Liver (tissue), 9 donors: ENCODE measurements around the gene CLMN. TPM values are rescaled to one million over a fixed set of nuclear protein-coding genes. Genes with fewer than 3 reads are reported as not detected.

Experiments used
- DNase-seq: peaks from one replicate; pipeline ENCODE4 v3.0.0-alpha.2; 2017; ENCODE audit warnings: low spot score
- H3K27ac ChIP-seq, 2 donors: one replicate each; pipeline ENCODE4 v1.7.0; 2013; ENCODE audit warnings: inconsistent platforms in 2 of 2, low read length in 2 of 2, control low read depth in 1 of 2, low read depth in 1 of 2, mild to moderate bottlenecking in 1 of 2
- H3K27me3 ChIP-seq, 4 donors: one replicate each; pipeline versions ENCODE4 v1.6.1 to v1.7.0; 2013; ENCODE audit warnings: low read length in 3 of 4, inconsistent platforms in 1 of 4, mild to moderate bottlenecking in 1 of 4, moderate library complexity in 1 of 4; ENCODE audit not compliant: control insufficient read depth in 4 of 4, insufficient read depth in 4 of 4
- H3K36me3 ChIP-seq, 4 donors: one replicate each; pipeline versions ENCODE4 v1.6.1 to v1.7.0; 2013; ENCODE audit warnings: low read length in 3 of 4, mild to moderate bottlenecking in 3 of 4, low read depth in 1 of 4, moderate library complexity in 1 of 4; ENCODE audit not compliant: control insufficient read depth in 4 of 4, insufficient read depth in 3 of 4
- H3K4me1 ChIP-seq, 4 donors: one replicate each; pipeline versions ENCODE4 v1.6.1 to v1.7.0; 2013; ENCODE audit warnings: low read length in 3 of 4, mild to moderate bottlenecking in 3 of 4, moderate library complexity in 1 of 4; ENCODE audit not compliant: control insufficient read depth in 4 of 4, insufficient read depth in 4 of 4
- H3K4me3 ChIP-seq, 3 donors: one replicate each; pipeline versions ENCODE4 v1.6.1 to v1.7.0; 2013; ENCODE audit warnings: low read length in 3 of 3, control low read depth in 1 of 3, low read depth in 1 of 3, mild to moderate bottlenecking in 1 of 3
- H3K9ac ChIP-seq, 2 donors: one replicate each; pipeline ENCODE4 v1.7.0; 2013; ENCODE audit warnings: low read length in 2 of 2, mild to moderate bottlenecking in 2 of 2, moderate library complexity in 2 of 2, control low read depth in 1 of 2, low read depth in 1 of 2
- H3K9me3 ChIP-seq, 4 donors: one replicate each; pipeline versions ENCODE4 v1.6.1 to v1.7.0; 2013; ENCODE audit warnings: low read length in 3 of 4; ENCODE audit not compliant: control insufficient read depth in 4 of 4
- EGR1 ChIP-seq, 2 donors: IDR thresholded peaks; 2 replicates each; pipeline ENCODE4 v1.6.1; 2016 to 2018; ENCODE audit warnings: antibody characterized with exemption in 2 of 2, low read depth in 2 of 2
- FOXA2 ChIP-seq: IDR thresholded peaks from 2 replicates; pipeline ENCODE4 v1.6.1; 2016; ENCODE audit warnings: antibody characterized with exemption
- GABPA ChIP-seq, 2 donors: IDR thresholded peaks in 1 of 2; conservative IDR thresholded peaks in 1 of 2; 2 replicates each; pipeline ENCODE4 v1.6.1; 2016; ENCODE audit warnings: antibody characterized with exemption in 2 of 2, mild to moderate bottlenecking in 1 of 2, moderate library complexity in 1 of 2
- HNF4A ChIP-seq, 2 donors: conservative IDR thresholded peaks; 2 replicates each; pipeline ENCODE4 v1.6.1; 2016; ENCODE audit warnings: antibody characterized with exemption in 2 of 2, mild to moderate bottlenecking in 2 of 2
- HNF4G ChIP-seq: IDR thresholded peaks from 2 replicates; pipeline ENCODE4 v1.6.1; 2016; ENCODE audit warnings: antibody characterized with exemption
- NR2F2 ChIP-seq: IDR thresholded peaks from 2 replicates; pipeline ENCODE4 v1.6.1; 2016; ENCODE audit warnings: antibody characterized with exemption
- SP1 ChIP-seq: IDR thresholded peaks from 2 replicates; pipeline ENCODE4 v1.6.1; 2018; ENCODE audit warnings: antibody characterized with exemption, mild to moderate bottlenecking
- TAF1 ChIP-seq: conservative IDR thresholded peaks from 2 replicates; pipeline ENCODE4 v1.6.1; 2016; ENCODE audit warnings: antibody characterized with exemption, mild to moderate bottlenecking
- YY1 ChIP-seq: IDR thresholded peaks from 2 replicates; pipeline ENCODE4 v1.6.1; 2016; ENCODE audit warnings: antibody characterized with exemption, mild to moderate bottlenecking
- WGBS: extraction: QIAGEN DNeasy Blood & Tissue Kit; methylation state at CpG from one replicate; pipeline ENCODE4 v1.1.7; 2013; 5-methylcytosine and 5-hydroxymethylcytosine counted together
- polyA plus RNA-seq, 2 donors: library from polyadenylated mRNA; stranded (reverse) in 1 of 2; unstranded in 1 of 2; fragments of 200-250 nt in 1 of 2; fragments of >200 nt in 1 of 2; fragmentation: Nextera tagmentation in 1 of 2; extraction: Ambion mirVana in 1 of 2; gene quantifications; one replicate each; pipeline versions ENCODE4 v1.2.1 to v1.2.3, GENCODE V29; 2013 to 2015
- total RNA-seq, 2 donors: library from RNA; depleted of rRNA; stranded (reverse); fragments of >200 nt; gene quantifications; one replicate each; pipeline ENCODE4 v1.2.3, GENCODE V29; 2014
- TF ChIP-seq, protein P1 (sequence below): fragments of 150-350 bp; IDR thresholded peaks from 2 replicates; pipeline ENCODE4 v1.5.1; 2017; ENCODE audit warnings: improper control_type of control experiment, low read depth, low read length; ENCODE audit not compliant: missing input control
- TF ChIP-seq, protein P2 (sequence below): IDR thresholded peaks from 2 replicates; pipeline ENCODE4 v1.6.1; 2016; ENCODE audit warnings: antibody characterized with exemption
- TF ChIP-seq, protein P3 (sequence below): IDR thresholded peaks from 2 replicates; pipeline ENCODE4 v1.6.1; 2016; ENCODE audit warnings: antibody characterized with exemption
- TF ChIP-seq, protein P4 (sequence below): IDR thresholded peaks from 2 replicates; pipeline ENCODE4 v1.6.1; 2016; ENCODE audit warnings: antibody characterized with exemption
- TF ChIP-seq, protein P5 (sequence below): IDR thresholded peaks from 2 replicates; pipeline ENCODE4 v1.6.1; 2016; ENCODE audit warnings: antibody characterized with exemption, mild to moderate bottlenecking
- donor health status: healthy.
- donor health status: healthy.
- donor health status: healthy.
- donor health status: healthy.
- donor health status: healthy.

CLMN gene
- total and polyA plus RNA-seq, 4 donors, result 6.0 to 41.1 (median 24.1) TPM

DNA sequence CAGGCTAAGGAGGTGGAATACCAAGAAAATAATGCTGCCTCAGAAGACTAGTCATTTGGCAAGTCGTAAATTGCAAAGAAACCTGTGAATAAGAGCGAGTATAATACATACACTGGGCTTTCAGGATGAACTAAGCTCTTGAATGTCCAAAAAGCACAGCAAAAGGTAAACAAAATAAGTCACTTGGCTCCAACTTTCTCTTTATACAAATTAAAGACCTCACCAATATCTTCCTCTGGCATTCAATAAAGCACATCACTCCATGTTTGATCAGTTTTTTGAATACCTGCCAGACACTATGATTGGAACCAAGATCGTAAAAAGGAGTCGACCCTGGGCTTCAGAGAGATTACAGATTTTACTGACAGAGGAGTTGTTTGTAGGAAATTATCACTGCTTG is 165.8 kb downstream of the CLMN start (continued):
- TF ChIP-seq, protein P1, sequence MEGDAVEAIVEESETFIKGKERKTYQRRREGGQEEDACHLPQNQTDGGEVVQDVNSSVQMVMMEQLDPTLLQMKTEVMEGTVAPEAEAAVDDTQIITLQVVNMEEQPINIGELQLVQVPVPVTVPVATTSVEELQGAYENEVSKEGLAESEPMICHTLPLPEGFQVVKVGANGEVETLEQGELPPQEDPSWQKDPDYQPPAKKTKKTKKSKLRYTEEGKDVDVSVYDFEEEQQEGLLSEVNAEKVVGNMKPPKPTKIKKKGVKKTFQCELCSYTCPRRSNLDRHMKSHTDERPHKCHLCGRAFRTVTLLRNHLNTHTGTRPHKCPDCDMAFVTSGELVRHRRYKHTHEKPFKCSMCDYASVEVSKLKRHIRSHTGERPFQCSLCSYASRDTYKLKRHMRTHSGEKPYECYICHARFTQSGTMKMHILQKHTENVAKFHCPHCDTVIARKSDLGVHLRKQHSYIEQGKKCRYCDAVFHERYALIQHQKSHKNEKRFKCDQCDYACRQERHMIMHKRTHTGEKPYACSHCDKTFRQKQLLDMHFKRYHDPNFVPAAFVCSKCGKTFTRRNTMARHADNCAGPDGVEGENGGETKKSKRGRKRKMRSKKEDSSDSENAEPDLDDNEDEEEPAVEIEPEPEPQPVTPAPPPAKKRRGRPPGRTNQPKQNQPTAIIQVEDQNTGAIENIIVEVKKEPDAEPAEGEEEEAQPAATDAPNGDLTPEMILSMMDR, result no peak
- no peak for TF ChIP-seq GABPA (IDR thresholded peaks at IDR 0.05 in 1 of 2, conservative IDR thresholded peaks at IDR 0.05 in 1 of 2)

DNA sequence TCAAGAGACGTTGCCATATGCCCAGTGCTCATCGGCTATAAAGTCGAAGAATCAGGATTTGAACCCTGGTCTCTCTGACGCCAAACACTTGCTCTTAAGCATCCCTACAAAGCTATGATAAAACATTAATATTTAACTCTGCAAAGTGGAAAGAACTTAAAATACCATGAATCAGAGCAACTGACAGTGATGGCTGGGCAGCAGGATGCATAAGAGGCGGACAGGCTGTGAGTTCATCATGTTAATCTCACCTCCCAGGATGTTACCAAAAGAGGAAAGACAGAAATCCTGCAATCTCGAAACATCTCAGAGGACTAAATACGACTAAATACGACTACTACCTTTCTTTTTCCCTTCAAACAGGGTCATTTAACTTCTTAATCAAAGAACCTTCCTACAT is 168.1 kb downstream of the CLMN start:
- peaks cover 2 to 36% (median 10%) of the 10 kb centered on the region in 4 donors for H3K4me1 ChIP-seq
- no peak for TF ChIP-seq NR2F2

DNA sequence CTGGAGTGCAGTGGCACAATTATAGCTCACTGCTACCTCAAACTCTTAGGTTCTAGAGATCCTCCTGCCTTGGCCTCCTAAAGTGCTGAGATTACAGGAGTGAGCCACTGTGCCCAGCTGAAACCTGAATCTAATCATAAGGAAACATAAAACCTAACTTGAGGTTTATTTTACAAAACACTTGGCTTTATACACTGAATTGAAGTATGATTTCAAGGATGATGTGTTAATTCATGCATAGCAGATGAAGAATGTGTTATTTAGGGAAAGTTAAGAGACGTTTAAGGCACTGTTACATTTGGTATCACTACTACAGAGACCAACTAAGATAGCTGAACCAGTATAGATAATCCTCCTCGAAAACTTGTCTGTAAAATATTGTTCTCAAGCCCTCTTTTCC is 168.8 kb downstream of the CLMN start:
- Histone ChIP-seq H3K27me3 (no peaks in the 10 kb centered on the region), H3K4me3 (no peak overlapping the region), H3K27ac (no peak overlapping the region), H3K9ac (no peak overlapping the region), H3K4me1 (peaks cover 4 to 36% (median 15%) of the 10 kb centered on the region in 4 donors), H3K9me3 (no peaks in the 10 kb centered on the region), H3K36me3 (no peaks in the 10 kb centered on the region)
- no peak for DNase-seq
- TF ChIP-seq FOXA2, result no peak
- TF ChIP-seq EGR1 (IDR thresholded peaks at IDR 0.05; ENCODE audit: low read depth in 2 of 2), result no peak
- TF ChIP-seq TAF1, result no peak
- TF ChIP-seq YY1, result no peak
- TF ChIP-seq HNF4A (conservative IDR thresholded peaks at IDR 0.05), result no peak
- WGBS, result 91% methylated on average over 2 of the region's 2 CpGs

More for the DNA sequence above, 168.1 kb downstream of the CLMN start:
- no peaks in the 10 kb centered on the region for H3K27me3 ChIP-seq
- no peaks in the 10 kb centered on the region for H3K36me3 ChIP-seq
- H3K9me3 ChIP-seq, result no peaks in the 10 kb centered on the region
- no peak overlapping the region for H3K27ac ChIP-seq
- WGBS, result 86% methylated on average over 8 of the region's 8 CpGs
- DNase-seq, result no peak
- no peak overlapping the region for H3K4me3 ChIP-seq
- no peak overlapping the region for H3K9ac ChIP-seq

DNA sequence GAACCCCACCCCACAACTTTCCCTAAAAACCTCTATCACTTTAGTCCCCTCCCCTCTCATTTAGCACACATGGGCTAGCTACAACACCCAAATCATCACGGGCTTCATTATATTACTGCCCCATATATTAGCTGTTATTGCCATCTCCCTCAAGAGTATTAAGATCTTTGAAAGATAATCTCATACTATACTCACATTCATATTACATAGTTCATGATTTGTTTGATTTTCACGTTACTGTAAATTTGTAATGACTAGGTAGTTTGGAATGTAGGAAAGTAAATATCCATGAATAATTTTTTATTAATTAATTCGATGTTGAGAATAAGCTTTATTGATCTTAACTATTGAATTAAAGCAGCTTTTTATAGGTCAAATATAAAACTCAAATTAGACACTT is 170.3 kb downstream of the CLMN start:
- TF ChIP-seq, protein P2, sequence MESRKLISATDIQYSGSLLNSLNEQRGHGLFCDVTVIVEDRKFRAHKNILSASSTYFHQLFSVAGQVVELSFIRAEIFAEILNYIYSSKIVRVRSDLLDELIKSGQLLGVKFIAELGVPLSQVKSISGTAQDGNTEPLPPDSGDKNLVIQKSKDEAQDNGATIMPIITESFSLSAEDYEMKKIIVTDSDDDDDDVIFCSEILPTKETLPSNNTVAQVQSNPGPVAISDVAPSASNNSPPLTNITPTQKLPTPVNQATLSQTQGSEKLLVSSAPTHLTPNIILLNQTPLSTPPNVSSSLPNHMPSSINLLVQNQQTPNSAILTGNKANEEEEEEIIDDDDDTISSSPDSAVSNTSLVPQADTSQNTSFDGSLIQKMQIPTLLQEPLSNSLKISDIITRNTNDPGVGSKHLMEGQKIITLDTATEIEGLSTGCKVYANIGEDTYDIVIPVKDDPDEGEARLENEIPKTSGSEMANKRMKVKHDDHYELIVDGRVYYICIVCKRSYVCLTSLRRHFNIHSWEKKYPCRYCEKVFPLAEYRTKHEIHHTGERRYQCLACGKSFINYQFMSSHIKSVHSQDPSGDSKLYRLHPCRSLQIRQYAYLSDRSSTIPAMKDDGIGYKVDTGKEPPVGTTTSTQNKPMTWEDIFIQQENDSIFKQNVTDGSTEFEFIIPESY, result no peak
- TF ChIP-seq, protein P3, sequence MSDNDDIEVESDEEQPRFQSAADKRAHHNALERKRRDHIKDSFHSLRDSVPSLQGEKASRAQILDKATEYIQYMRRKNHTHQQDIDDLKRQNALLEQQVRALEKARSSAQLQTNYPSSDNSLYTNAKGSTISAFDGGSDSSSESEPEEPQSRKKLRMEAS, result no peak
- TF ChIP-seq, protein P4, sequence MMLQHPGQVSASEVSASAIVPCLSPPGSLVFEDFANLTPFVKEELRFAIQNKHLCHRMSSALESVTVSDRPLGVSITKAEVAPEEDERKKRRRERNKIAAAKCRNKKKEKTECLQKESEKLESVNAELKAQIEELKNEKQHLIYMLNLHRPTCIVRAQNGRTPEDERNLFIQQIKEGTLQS, result no peak
- no peak for TF ChIP-seq GABPA (IDR thresholded peaks at IDR 0.05 in 1 of 2, conservative IDR thresholded peaks at IDR 0.05 in 1 of 2)
- no peak for TF ChIP-seq FOXA2
- no peak for TF ChIP-seq YY1
- no peak for TF ChIP-seq TAF1
- no peak for TF ChIP-seq HNF4G
- TF ChIP-seq, protein P5, sequence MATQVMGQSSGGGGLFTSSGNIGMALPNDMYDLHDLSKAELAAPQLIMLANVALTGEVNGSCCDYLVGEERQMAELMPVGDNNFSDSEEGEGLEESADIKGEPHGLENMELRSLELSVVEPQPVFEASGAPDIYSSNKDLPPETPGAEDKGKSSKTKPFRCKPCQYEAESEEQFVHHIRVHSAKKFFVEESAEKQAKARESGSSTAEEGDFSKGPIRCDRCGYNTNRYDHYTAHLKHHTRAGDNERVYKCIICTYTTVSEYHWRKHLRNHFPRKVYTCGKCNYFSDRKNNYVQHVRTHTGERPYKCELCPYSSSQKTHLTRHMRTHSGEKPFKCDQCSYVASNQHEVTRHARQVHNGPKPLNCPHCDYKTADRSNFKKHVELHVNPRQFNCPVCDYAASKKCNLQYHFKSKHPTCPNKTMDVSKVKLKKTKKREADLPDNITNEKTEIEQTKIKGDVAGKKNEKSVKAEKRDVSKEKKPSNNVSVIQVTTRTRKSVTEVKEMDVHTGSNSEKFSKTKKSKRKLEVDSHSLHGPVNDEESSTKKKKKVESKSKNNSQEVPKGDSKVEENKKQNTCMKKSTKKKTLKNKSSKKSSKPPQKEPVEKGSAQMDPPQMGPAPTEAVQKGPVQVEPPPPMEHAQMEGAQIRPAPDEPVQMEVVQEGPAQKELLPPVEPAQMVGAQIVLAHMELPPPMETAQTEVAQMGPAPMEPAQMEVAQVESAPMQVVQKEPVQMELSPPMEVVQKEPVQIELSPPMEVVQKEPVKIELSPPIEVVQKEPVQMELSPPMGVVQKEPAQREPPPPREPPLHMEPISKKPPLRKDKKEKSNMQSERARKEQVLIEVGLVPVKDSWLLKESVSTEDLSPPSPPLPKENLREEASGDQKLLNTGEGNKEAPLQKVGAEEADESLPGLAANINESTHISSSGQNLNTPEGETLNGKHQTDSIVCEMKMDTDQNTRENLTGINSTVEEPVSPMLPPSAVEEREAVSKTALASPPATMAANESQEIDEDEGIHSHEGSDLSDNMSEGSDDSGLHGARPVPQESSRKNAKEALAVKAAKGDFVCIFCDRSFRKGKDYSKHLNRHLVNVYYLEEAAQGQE, result no peak
- no peak for TF ChIP-seq SP1
- TF ChIP-seq NR2F2, result no peak
- Histone ChIP-seq H3K9ac (no peak overlapping the region), H3K27me3 (no peaks in the 10 kb centered on the region), H3K4me1 (peaks cover 5 to 25% (median 10%) of the 10 kb centered on the region in 4 donors), H3K36me3 (no peaks in the 10 kb centered on the region), H3K9me3 (no peaks in the 10 kb centered on the region), H3K27ac (no peak overlapping the region), H3K4me3 (no peak overlapping the region)
- 88% methylated on average over 3 of the region's 3 CpGs for WGBS
- no peak for DNase-seq
